Adipocyte (in vitro differentiated cells): ENCODE data around the gene HCFC1.
"Not testable (repeated sequence)": the region's sequence is repeated elsewhere in the genome, so short reads cannot be mapped to it uniquely, and the experiment has no call there.

Source experiments
- DNase-seq: peaks from one replicate; pipeline ENCODE4 v3.0.0-alpha.2; 2015; ENCODE audit warnings: low read depth
- H3K27me3 ChIP-seq: replicated peaks from 2 replicates; pipeline ENCODE4 v1.7.0; 2013; ENCODE audit warnings: mild to moderate bottlenecking, low read length, moderate library complexity; ENCODE audit not compliant: control insufficient read depth, insufficient read depth
- H3K36me3 ChIP-seq: 2 replicates; pipeline ENCODE4 v1.7.0; 2013; ENCODE audit warnings: low read length, mild to moderate bottlenecking, moderate library complexity; ENCODE audit not compliant: control insufficient read depth, insufficient read depth, severe bottlenecking
- H3K4me1 ChIP-seq: 2 replicates; pipeline ENCODE4 v1.7.0; 2013; ENCODE audit warnings: mild to moderate bottlenecking, low read length, moderate library complexity; ENCODE audit not compliant: control insufficient read depth, insufficient read depth
- H3K4me3 ChIP-seq: 2 replicates; pipeline ENCODE4 v1.7.0; 2013; ENCODE audit warnings: mild to moderate bottlenecking, low read length, moderate library complexity
- H3K9ac ChIP-seq: 2 replicates; pipeline ENCODE4 v1.7.0; 2013; ENCODE audit warnings: mild to moderate bottlenecking, low read length, moderate library complexity
- H3K9me3 ChIP-seq: 2 replicates; pipeline ENCODE4 v1.7.0; 2013; ENCODE audit warnings: mild to moderate bottlenecking, low read length, moderate library complexity; ENCODE audit not compliant: control insufficient read depth

HCFC1 gene

DNA sequence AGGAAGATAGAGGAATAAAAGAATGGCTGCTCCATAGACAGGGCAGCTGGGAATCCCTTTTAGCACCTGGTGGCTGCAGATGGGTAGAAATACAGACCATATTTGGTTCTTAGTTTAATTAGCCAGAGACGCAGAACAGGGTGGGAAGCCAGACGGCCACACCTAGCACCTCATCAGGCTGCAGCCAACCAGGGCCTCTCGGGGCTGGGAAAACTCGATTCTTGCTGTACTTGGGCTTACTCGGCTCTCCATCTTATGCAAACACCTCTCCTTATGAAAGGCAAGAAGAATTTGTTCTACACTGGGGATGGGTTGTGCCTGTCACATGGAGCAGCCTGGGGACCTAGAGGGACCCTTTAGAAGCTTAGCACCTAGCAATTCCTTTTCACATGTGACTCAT lies 28.4 kb upstream of the HCFC1 start:
- Histone ChIP-seq H3K9ac (peak overlapping the region; percentile 25), H3K36me3 (no peaks in the 10 kb centered on the region), H3K4me1 (peaks cover 15% of the 10 kb centered on the region), H3K27me3 (peaks cover 9% of the 10 kb centered on the region), H3K4me3 (no peak overlapping the region), H3K9me3 (no peaks in the 10 kb centered on the region)
- no peak for DNase-seq

DNA sequence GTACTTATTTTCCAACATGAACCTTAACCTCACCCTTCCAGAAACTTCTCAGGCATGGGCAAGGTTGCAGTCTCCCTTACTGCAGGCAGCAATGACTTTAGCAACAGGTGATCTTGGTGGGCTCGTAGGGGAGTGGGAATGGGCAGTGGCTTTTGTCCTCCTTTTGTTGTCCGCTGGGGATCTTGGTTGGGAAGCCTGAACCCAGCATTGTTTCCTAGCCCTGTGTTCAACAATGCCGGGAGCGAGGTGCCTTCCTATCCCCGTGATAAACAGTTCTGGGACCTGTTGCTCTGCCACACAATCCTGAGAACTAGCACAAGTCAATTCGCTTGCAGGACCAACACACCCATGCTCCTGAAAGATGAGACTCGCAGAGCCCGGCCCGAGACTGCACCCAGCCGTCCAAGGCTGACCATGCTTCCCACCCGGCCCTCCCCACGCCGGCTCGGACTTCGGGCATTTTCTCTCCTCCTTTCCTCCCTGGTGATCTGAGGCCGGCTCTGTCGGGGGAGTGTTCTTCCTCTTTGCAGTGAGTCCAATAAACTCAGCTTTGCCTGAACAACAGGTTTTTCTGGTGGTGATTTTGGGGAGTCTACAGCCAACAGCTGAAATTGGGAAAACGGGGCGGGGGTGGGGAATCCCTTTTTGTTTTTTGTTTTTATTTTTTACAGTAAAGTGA lies 27.9 kb upstream of the HCFC1 start:
- no peaks in the 10 kb centered on the region for H3K36me3 ChIP-seq
- no peaks in the 10 kb centered on the region for H3K9me3 ChIP-seq
- no peak for DNase-seq
- peaks cover 15% of the 10 kb centered on the region for H3K4me1 ChIP-seq
- peak overlapping the region; percentile 25 for H3K9ac ChIP-seq
- H3K27me3 ChIP-seq: peaks cover 9% of the 10 kb centered on the region
- no peak overlapping the region for H3K4me3 ChIP-seq

DNA sequence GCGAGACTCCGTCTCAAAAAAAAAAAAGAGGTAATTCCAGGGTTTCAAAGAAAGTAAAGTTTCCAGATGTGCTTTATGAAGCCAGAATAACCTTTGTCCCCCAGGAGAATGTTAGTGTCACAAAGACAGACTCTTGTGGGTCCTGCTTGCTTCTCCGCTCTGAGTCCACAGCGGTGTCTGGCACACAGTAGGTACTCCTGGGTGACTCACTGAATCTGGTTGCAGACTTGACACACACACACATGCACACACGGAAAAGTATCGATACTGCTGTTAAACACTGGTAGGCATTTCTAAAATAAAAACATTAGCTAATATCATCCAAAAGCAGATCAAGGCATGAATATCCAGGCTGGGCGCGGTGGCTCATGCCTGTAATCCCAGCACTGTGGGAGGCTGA lies 23.9 kb upstream of the HCFC1 start:
- Histone ChIP-seq H3K4me3 (no peak overlapping the region), H3K36me3 (no peaks in the 10 kb centered on the region), H3K27me3 (peaks cover 6% of the 10 kb centered on the region), H3K9me3 (no peaks in the 10 kb centered on the region), H3K4me1 (peaks cover 5% of the 10 kb centered on the region), H3K9ac (no peak overlapping the region)
- DNase-seq: no peak

DNA sequence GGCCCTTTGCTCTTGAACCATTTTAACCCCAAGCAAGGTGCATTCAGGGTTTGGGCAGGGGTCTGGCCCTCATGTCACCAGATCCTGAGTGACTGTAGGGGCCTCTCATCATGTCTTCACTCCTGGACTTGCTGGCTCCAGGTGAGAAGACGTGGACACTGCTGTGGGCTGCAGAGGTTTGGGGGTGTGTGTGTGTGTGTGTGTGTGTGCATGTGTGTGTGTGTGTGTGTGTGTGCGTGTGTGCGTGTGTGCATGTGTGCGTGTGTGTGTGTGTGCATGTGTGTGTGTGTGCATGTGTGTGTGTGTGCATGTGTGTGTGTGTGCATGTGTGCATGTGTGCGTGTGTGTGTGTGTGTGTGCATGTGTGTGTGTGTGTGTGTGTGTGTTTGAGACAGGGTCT lies 22.8 kb upstream of the HCFC1 start:
- H3K9ac ChIP-seq, H3K27me3 ChIP-seq, H3K9me3 ChIP-seq, DNase-seq, H3K4me3 ChIP-seq, H3K4me1 ChIP-seq, H3K36me3 ChIP-seq: not testable (repeated sequence)

DNA sequence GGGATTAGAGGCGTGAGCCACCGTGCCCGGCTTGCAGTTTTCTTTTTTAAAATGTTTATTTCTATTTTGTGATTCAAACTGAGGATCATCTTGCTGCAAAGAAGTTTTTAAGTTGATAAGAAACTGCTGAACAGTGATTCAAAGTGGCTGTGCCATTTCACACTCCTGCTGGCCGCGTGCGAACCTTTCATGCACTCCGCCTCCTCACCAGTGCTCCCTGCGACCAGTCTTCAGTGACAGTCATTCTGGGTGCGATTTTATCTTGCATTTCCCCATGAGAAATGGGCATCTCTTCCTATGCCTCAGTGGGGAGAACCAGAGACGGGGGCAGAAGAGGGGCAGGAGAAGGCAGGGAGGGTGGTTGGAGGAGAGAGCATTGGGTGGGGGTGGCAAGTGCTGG lies 22.4 kb upstream of the HCFC1 start:
- no peak overlapping the region for H3K9ac ChIP-seq
- no peaks in the 10 kb centered on the region for H3K4me1 ChIP-seq
- no peaks in the 10 kb centered on the region for H3K36me3 ChIP-seq
- H3K27me3 ChIP-seq: peaks cover 6% of the 10 kb centered on the region
- no peak overlapping the region for H3K4me3 ChIP-seq
- no peaks in the 10 kb centered on the region for H3K9me3 ChIP-seq
- DNase-seq: no peak

DNA sequence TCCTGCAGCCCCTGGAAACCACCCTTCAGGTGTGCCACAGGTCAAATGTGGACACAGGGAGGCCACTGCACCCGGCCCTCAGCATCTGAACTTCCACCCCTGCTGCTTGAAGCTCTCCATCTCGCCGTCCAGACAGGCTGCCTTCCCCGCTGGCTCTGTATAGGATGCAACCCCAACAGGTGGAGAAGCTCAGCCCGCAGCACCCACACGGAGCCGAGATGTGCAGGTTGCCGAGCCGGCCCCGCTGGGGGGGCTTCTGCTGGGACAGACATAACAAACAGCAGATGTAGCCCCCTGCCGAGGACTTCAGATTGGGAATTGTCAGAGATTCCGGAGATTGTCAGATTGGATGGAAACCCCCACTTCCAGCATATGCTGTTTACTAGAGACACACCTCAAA lies 21.5 kb upstream of the HCFC1 start:
- no peak overlapping the region for H3K4me3 ChIP-seq
- H3K27me3 ChIP-seq: peaks cover 6% of the 10 kb centered on the region
- H3K9ac ChIP-seq: no peak overlapping the region
- H3K36me3 ChIP-seq: no peaks in the 10 kb centered on the region
- no peaks in the 10 kb centered on the region for H3K9me3 ChIP-seq
- no peaks in the 10 kb centered on the region for H3K4me1 ChIP-seq
- DNase-seq: no peak

DNA sequence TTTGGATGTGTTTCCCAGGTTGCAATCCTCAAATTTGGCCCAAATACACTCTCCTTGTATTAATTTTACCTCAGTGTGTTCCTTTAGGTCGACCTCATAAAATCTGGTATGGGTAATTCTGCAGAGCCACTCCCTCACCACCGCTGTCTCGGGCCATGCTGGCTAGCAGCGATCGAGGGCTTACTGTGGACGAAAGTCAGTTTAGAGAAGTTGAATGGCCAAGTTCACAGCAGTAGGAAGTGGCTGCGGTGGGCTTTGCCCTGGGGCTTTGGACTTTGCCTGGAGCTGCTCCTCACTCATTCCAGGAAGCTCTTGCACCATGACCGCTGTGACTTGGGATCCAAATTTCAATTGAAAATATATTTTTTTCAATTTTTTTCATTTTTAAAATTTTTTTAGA lies 20.6 kb upstream of the HCFC1 start:
- H3K4me1 ChIP-seq: no peaks in the 10 kb centered on the region
- no peak overlapping the region for H3K9ac ChIP-seq
- H3K4me3 ChIP-seq: no peak overlapping the region
- peaks cover 7% of the 10 kb centered on the region for H3K27me3 ChIP-seq
- DNase-seq: no peak
- H3K9me3 ChIP-seq: no peaks in the 10 kb centered on the region
- H3K36me3 ChIP-seq: no peaks in the 10 kb centered on the region

DNA sequence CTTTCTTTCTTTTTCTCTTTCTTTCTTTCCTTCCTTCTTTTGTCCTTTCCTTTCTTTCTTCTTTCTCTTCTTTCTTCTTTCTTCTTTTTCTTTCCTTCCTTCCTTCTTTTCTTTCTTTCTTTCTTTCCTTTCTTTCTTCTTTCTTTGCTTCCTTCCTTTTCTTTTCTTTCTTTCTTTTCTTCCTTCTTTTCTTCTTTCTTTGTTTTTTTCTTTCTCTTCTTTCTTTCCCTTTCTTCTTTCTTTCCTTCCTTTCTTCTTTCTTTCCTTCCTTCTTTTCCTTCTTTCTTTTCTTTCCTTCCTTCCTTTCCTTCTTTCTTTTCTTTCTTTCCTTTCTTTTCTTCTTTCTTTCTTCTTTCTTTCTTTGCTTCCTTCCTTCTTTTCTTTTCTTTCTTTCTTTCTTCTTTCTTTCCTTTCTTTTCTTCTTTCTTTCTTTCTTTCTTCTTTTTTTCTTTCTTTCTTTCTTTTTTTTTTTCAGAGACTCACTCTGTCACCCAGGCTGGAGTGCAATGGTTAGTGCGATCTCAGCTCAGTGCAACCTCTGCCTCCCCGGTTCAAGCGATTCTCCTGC lies 19.5 kb upstream of the HCFC1 start:
- Histone ChIP-seq H3K36me3 (no peaks in the 10 kb centered on the region), H3K4me1 (no peaks in the 10 kb centered on the region), H3K9me3 (no peaks in the 10 kb centered on the region), H3K4me3 (no peak overlapping the region), H3K27me3 (peaks cover 9% of the 10 kb centered on the region), H3K9ac (no peak overlapping the region)
- DNase-seq: no peak

GRCh38 chrX:153989973-153990655 lies 18.5 kb upstream of the HCFC1 start:
- DNase-seq: no peak
- H3K9me3 ChIP-seq: no peaks in the 10 kb centered on the region
- peaks cover 3% of the 10 kb centered on the region for H3K4me1 ChIP-seq
- no peaks in the 10 kb centered on the region for H3K36me3 ChIP-seq
- peaks cover 9% of the 10 kb centered on the region for H3K27me3 ChIP-seq
- no peak overlapping the region for H3K4me3 ChIP-seq
- no peak overlapping the region for H3K9ac ChIP-seq

- Histone ChIP-seq H3K9me3 (no peaks in the 10 kb centered on the region), H3K9ac (no peak overlapping the region), H3K4me3 (no peak overlapping the region), H3K27me3 (peaks cover 9% of the 10 kb centered on the region), H3K36me3 (no peaks in the 10 kb centered on the region), H3K4me1 (peaks cover 3% of the 10 kb centered on the region)
- DNase-seq: no peak
Observed at GRCh38 chrX:153988493-153988892, 16.9 kb upstream of the HCFC1 start.

- no peaks in the 10 kb centered on the region for H3K36me3 ChIP-seq
- DNase-seq: no peak
- peaks cover 3% of the 10 kb centered on the region for H3K27me3 ChIP-seq
- H3K9me3 ChIP-seq: no peaks in the 10 kb centered on the region
- no peak overlapping the region for H3K4me3 ChIP-seq
- H3K4me1 ChIP-seq: peaks cover 3% of the 10 kb centered on the region
- H3K9ac ChIP-seq: no peak overlapping the region
Observed at GRCh38 chrX:153984351-153985178, 12.9 kb upstream of the HCFC1 start.
